HG02840 (cell line): ENCODE results near the gene PEF1.

ENCODE experiments used
- ATAC-seq: cut with Tn5 transposase; IDR thresholded peaks from one replicate; pipeline ENCODE4 v1.9.1; 2021; ENCODE audit warnings: mild to moderate bottlenecking, moderate library complexity, moderate number of reproducible peaks; ENCODE audit not compliant: unreplicated experiment, low FRiP score

The PEF1 gene

DNA sequence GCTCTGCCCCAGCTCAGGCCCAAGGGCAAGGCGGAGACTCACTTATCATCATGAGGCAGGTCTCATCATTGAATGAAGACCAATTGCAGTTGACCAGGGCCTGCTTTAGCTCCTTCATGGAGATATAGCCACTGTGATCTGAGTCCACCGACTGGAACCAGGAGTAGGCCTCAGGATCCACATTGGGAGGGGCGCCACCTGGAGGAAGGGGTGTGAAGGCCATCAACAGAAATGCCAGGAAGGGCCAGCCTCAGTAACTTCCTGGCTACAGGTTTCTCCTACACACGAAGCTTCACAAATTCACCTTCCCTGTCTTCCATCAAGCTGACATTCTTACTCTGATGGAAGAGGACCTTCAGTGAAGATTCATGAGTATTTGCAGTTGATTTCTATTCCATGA, 11.6 kb downstream of the PEF1 start:
- no peak for ATAC-seq

DNA sequence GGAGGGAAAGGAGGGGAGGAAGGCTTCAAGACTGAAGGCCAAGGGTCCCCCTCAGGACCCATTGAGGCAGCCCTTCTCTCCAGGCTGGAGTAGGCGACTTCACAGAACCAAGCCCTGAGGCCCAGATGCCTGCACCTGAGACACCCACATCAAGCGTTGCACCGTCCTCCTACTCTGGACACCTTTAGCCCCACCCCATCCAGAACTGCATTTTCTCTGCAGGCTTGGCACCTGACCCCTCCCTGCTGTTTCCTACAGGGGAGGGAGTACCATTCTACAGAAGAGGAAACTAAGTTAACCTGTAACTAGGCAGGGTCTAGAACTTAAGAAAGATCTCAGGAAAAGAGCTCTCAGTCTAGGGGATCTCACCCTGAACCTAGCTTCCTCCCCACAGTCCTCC, 12.0 kb downstream of the PEF1 start:
- no peak for ATAC-seq

DNA sequence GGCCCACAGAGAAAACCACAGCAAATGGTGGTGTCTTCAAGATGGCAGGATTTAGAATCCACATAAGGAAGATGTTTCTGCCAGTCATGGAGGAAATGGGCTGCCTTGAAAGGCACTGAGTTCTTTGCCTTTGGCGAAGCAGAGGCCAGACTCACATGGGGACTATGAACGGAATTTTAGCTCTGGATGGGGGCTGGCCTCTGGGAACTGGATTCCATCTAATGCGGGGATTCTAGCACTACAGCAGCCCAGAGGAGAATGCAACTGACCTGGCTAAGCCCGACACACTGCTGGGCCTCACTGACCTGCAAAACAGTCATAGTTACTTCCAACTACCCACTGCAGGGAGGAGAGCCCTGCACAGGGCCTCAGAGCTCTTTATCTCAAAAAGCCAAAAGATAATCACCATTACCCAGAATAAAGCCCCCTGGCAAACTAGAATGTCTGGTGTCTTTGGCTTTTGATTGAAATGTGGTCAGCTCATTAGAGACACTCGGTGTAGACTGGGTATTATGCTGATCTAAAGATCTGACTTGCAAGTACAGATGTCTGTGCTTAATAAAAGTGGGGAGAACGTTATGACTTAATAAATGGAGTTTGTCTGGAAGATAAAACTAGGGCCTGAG, 15.6 kb downstream of the PEF1 start:
- ATAC-seq, result no peak

DNA sequence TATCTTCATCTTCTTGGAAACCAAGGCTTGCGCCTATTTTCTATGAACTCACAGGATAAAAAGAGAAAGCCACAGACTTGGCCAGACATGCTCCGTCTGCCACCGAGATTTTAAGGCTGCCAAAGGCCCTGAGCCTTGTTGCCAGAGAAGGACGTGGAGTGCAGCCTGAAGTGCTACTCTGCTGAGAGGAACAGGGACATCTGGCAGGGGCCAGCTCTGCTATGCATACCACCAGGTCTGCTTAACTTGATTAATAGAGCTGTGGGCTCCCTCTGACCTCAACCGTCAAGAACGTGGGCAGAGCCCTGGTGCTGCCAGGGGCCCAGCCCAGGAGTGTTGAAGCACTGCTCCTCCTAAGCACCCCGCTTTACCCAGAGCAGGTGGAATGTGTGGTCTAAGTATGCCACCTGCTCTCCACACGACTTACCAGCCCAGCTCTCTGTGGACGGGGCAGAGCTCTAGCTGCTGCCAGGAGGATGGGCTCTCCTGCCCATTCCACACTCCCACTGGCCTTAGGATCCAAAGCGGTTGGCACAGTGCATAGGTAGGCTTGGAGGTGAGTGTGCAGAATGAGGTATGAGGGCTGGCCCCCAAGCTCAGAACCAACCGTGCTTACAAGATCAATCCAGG, 16.6 kb downstream of the PEF1 start:
- no peak for ATAC-seq

DNA sequence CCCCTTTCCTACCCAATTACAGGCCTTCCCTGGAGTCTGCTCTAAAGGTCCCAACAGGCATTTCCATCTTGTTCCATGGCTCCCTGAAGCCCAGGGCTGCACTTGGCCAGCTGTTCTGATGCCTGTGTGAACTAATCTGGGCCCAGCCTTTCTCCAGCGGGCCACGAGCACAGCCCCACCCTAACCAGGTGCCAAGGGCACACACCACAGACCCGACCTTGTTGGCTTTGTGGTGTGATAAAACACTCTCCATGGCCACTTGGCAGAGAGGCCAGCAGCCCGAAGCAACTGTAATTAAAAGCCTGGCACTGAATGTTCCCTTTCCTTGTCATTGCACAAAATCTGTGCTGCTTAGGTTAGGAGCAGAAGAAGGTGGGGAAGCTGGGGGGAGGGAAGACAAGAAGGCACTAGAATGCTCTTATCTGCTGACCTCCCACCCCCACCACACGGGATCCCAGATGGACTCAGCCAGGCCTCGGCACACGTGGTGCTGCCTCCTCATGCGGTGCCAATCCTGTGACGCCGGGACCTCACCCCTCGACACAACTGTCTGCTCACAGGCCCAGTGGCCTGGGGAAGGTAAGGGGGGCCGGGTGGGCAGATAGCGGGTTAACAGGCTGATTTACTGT, 17.3 kb downstream of the PEF1 start:
- no peak for ATAC-seq

DNA sequence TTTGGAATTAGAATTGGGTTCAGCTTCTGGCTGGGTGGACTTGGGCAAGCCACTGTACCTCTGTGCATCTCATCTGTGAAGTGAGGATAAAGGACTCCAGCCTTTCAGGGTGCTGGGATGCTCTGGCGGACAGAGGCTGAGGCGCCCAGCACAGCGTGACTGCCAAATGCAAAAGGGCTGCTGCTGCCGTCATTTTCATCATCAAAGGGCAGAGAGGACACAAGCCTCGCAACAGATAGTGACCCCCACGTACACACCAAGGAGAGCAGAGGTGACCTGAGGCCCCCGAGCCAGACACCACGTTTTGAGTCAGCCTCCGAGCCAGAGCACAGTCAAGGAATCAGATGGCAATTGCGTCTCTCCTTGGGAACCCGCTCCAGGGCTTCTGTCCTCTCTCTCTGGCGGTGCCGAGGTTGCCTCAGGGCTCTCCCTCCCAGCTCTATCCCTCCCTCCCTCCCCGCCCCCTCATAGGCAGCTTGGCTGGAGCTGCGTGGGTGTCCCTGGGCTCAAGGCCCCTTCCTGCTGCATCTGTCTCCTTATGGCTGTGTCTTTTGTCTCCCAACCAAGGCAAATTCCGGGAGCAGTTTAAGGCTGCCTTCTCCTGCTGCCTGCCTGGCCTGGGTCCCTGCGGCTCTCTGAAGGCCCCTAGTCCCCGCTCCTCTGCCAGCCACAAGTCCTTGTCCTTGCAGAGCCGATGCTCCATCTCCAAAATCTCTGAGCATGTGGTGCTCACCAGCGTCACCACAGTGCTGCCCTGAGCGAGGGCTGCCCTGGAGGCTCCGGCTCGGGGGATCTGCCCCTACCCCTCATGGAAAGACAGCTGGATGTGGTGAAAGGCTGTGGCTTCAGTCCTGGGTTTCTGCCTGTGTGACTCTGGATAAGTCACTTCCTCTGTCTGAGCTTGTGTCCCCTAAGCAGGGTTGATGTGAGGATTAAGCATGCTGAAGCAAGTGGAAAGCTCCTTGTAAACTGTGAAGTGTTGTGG, 18.2 kb downstream of the PEF1 start:
- ATAC-seq, result no peak

DNA sequence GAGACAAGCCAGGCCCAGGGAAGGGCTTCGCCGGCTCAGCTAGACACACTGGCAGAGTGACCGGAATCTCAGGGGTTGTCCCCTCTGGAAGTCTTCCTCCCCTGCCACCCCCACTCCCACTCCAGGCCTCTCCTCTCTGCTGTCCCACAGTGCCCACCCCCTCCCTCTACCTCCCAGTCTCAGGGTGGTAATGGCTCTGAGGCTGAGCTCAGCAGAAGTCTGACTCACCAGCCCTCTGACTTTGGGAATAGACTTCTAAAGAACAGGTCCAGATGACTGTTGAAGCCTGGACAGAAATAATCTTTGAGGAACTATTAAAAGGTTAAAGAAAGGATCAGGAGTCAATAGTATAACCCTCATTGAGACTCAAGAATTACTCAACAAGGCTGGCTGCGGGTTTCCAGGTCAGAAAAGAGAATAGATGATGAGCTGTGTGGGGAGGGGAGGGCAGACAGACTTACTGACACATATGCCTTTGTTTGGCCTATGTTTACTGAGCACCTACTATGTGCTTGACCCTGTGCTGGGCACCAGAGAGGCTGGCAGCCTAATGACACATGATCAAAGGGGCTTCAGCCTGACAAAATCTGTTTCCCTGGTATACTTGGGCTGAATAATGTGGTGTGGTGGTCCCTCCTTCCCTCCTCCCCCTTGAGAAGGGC, 19.0 kb downstream of the PEF1 start:
- ATAC-seq, result no peak

DNA sequence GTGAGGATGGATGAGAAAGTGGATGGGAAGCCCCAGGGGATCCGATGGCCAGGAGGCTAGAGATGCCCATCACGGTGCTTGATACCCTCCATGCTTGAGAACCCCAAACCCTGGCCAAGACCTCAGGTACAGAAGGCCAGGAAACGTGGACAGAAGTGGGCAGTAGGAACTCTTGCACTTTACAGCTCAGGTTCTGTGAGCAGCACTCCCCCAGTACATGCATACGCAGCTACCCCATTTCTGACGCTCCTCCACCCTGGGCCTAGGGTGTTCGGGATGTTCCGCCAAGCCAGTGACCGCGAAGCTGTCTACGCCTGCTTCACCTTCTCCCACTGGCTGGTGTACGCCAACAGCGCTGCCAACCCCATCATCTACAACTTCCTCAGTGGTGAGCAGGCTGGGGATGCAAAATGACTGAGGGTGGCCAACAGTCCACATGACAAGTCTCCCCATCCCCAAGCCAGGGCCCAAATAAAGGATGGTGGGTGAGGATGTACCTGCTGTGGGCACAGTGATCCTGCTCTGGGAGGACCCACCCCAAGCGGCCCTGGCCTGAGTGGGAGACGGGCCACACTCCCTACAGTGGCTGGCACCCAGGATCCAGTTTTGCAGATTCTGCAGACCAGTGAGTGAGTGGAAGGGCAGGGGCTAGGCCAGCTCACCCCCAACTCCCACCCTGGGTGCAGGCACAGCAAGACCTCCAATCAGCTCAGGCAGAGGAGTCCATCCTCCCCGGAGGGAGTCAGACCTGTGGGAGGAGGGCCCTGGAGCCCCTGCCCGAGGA, 19.8 kb downstream of the PEF1 start:
- no peak for ATAC-seq

DNA sequence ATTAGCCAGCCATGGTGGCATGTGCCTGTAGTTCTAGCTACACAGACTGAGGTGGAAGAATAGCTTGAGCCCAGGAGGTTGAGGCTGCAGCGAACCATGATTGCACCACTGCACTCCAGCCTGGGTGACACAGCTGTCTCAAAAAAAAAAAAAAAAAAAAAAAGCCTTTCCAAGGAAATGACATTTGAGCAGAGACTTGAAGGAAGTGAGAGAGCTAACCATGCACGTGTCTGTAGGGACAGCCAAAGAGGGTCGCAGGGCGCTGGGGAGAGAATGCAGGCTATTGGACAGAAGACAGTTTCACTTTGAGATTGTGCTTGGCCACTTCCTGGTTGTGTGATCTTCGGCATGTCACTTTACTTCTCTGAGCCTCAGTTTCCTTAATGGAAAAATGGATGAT, 20.4 kb downstream of the PEF1 start:
- ATAC-seq, result no peak

DNA sequence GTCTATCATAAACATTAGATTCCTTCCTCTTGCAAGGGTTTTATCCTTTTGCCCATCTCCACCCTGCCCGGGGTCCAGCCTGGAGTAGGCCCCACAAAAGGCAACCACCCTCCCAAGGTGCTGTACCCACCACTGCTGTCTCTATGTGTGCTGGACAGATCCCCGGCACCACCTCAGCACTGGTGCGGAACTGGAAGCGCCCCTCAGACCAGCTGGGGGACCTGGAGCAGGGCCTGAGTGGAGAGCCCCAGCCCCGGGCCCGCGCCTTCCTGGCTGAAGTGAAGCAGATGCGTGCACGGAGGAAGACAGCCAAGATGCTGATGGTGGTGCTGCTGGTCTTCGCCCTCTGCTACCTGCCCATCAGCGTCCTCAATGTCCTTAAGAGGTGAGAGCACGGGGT, 21.3 kb downstream of the PEF1 start:
- ATAC-seq, result no peak

DNA sequence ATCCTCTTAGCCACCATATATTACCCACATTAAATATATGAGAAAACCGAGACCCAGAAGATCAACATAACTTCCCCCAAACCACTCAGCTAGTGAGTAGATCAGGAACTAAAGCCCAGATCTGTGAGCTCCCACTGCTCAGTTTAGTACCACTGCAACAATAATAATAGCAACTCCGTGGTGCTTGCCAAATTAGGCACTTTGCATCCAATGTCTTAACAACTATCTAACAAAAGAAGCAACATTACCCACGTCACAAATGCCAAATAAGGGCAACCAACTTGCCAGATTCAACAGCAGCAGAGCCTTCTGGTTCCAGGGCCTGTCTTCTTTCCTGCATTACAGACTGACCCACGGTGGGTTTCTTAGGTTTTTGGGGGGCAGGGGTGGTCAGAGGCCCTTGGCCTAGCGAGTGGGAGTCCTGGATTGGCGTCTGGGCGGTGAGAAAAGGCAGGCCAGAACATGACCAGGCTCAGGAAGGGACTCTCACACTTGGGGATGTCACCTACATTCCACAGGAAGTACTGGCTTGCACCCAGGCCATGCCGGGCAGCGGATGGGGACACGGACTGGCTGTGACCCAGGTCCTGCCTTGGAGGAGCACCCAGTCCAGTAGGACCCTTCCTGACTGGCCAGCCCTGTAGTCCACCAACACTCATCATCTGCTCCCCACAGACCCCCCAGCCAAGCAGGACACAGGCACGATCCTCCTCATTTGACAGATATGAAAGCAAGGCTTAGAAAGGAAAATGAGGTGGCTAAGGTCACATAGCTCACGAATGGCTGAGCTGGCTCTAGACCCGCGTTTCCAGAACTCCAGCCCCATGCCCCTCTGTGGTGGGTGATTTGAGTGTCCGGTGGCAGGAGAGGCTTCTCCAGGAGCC, 22.6 kb downstream of the PEF1 start:
- ATAC-seq, result no peak

DNA sequence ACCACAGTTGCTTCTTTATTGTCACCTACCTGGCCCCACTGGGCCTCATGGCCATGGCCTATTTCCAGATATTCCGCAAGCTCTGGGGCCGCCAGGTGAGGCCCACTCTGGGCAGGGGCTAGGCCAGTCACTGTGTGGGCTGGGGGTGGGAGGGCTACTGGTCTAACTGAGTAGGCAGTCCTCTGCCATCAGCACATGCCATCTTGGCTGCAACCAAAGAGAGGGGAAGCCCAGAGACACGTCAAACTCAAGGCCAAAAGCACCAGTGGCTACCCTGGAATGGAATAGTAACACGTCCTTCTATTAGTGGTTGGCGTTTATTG, 23.2 kb downstream of the PEF1 start:
- no peak for ATAC-seq

DNA sequence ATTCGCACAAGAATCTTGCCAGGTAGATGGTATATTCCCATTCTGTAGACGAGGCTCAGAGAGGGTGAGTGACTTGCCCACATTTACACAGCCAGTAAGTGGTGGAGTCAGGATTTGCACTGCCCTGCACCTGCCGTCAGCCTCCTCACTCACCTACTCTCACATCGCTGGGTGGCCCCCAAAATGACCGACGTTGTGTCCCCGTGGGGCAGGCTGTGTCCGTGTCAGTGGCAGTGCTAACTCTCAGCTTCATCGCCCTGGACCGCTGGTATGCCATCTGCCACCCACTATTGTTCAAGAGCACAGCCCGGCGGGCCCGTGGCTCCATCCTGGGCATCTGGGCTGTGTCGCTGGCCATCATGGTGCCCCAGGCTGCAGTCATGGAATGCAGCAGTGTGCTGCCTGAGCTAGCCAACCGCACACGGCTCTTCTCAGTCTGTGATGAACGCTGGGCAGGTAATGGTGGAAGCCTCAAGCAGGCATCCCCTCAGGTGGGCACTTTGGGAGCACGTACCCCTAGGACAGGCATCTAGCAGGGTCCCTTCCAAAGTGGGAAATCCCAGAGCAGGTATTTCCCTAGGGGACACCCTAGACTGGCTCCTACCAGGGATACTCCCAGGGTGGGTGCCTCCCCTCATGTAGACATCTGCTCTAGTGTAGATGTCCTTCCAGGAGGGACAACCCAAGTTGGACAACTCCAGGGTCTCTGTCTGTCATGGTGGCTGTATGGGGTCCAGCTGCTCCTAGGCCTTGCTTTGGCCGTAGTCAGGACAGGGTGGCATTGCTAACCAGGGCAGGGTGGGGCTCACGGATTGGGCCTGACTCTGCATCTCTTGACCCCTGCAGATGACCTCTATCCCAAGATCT, 23.8 kb downstream of the PEF1 start:
- no peak for ATAC-seq

DNA sequence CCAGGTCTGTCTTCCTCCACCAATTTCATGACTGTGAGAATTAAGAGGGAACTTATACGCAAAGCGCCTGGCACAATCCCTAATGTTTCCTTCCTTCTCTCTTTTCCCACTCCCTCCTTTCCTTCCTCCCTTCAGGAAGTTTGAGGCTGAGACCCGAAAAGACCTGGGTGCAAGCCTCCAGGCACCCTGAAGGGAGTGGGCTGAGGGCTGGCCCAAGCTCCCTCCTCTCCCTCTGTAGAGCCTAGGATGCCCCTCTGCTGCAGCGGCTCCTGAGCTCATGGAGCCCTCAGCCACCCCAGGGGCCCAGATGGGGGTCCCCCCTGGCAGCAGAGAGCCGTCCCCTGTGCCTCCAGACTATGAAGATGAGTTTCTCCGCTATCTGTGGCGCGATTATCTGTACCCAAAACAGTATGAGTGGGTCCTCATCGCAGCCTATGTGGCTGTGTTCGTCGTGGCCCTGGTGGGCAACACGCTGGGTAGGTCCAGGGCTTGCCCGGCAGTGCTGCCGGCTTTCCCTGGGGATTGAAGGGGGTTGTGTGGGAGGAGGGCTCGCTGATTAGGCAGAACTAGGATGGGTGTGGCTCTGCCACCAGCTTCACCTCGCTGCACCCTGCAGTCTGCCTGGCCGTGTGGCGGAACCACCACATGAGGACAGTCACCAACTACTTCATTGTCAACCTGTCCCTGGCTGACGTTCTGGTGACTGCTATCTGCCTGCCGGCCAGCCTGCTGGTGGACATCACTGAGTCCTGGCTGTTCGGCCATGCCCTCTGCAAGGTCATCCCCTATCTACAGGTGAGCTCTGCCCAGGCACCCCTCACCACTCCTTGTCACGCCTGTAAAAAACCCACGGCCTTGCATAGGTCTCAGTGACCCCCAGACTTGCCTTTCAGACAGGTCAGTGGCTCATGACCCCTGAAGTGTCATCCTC, 25.5 kb downstream of the PEF1 start:
- ATAC-seq, result no peak

DNA sequence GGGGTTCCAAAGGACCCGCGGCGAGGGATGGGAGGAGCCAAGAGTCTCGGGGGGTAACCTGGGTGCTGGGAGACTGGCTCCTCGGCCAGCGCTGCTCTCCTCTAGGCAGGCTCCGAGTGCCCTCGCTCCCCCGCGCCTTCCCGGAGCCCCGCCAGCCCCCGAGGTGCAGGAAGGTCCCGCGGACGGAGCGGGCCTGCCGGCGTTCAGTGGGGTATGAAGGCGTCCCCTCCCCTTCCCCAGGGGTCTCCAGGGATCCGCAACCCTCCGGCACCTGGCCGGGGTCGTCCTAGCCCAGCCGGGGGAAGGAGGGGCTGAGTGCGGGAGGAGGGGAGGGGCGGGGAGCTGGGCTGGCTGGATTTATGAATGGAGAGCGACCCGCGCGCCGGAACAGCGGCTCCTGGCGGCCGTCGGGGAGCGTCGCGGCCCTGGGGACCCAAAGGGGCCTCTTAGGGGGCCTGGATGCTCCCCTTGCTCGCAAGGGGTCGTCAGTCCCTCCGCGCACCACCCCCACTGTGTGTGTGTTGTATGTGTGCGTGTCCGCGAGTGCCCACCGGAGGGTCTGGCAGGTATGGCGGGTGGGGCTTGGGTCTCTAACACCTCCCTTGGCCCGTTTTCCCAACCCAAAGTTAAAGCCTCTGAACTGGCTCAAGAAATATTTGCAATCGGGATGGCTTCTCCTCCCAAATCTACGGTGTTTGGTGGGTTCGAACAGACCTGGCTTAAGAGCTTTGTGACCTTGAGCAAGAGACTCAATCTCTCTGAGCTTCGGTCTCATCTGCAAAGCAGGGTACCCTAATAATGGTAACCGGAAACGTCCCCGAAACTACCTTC, 26.5 kb downstream of the PEF1 start:
- ATAC-seq, result no peak
